Stimulated activated CD4-positive, alpha-beta T cell treated with anti-CD3 and anti-CD28 coated beads, Interleukin-2, amount 100 ng/mL, for 48 hours (primary cell): ENCODE results near the gene FUNDC2.

ENCODE experiments used
- DNase-seq, 2 donors: peaks; one replicate each; pipeline ENCODE4 v3.0.0-alpha.2; 2020

The FUNDC2 gene

GRCh38 chrX:155026420-155026726, 271 bp upstream of the FUNDC2 start:
- DNase-seq, result no peak

DNA sequence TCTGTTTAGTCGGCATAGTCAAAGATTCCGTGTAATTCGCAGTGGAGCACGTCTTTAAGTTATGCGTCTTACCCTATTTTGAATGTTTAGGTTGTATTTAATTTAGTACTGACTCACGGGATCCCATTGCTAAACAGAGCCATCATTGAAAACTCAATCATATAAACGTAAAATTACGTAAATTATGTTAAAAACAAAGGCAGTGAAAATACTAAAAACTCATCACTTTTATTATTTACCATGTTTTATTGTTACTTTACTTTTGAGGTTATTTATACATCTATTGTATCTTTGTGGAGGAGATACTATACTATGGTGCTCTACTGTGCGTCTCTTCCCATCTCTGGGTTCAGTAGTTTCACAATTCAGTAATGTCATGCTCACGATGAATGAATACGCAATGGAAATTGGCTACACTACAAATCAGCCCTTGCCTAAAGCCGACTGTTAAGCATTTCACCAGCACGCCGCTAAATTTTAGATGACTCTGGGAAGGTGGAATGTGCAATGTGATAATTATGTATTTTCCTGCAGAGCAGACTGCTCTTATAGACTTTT, 944 bp downstream of the FUNDC2 start:
- no peak for DNase-seq

DNA sequence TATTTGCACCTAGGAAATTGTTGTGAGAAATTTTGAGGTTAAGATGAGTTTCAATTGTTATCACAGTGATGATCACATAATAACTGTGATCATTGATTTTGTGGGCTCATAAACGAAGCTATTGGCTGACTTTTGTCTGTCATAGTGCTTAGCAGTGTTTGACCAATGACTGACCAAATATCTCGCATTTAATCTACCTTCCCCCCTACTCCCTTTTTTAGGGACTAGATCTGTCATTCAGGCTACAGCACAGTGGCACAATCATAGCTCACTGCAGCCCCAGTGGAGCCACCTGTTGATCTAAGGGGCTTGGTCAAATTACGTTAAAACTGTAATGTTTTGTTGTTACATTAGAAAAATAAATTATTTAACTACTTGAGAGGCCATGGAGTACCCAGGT, 1.5 kb downstream of the FUNDC2 start:
- DNase-seq, result no peak

GRCh38 chrX:155028877-155029291, 2.2 kb downstream of the FUNDC2 start:
- DNase-seq, result no peak

- DNase-seq, result no peak
Measured at GRCh38 chrX:155031657-155032056, 5.0 kb downstream of the FUNDC2 start.

DNA sequence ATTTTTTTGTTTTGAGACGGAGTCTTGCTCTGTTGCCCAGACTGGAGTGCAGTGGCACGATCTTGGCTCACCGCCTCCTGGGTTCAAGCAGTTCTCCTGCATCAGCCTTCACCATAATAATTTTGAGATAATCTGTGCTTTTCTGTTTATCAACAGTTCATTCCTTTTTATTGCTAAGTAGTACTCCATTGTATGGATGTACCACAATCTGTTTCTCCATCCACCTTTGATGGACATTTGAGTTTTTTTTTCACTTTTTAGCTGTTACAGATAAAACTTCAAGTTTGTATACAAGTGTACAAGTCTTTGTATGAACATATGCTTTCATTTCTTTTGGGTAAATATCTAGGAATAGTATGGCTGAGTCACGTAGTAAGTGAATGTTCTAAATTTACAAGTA, 9.0 kb downstream of the FUNDC2 start:
- DNase-seq, result no peak

DNA sequence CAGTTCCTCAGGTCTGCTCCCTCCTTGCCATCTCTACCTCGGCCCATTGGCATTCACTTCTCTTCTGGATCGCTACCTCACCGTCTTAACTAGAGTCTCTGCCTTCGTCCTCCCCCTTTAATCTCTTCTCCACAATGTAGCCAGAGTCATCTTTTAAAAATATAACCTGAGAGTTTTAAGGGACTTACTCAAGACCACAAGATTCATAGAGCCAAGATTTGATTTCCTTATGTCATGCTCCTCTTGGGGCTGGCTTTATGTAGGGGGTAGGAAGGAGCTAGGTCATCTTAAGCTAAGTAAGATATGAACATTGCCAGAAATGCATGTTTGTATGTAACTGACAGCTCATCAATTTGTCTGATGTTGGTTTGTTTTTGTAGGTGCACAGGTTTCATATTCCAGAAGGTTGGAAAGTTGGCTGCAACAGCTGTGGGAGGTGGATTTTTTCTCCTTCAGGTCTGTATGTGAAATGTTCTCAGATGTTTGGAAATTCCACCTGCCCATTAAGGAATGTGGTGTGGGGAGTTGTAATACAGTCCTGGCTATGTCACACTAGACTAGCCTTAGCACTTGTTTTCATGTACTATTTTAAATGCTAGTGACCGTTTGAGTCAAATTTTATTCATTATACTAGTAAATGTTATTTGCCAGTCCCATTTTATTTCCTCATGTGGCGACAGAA, 19.6 kb downstream of the FUNDC2 start:
- no peak for DNase-seq

DNA sequence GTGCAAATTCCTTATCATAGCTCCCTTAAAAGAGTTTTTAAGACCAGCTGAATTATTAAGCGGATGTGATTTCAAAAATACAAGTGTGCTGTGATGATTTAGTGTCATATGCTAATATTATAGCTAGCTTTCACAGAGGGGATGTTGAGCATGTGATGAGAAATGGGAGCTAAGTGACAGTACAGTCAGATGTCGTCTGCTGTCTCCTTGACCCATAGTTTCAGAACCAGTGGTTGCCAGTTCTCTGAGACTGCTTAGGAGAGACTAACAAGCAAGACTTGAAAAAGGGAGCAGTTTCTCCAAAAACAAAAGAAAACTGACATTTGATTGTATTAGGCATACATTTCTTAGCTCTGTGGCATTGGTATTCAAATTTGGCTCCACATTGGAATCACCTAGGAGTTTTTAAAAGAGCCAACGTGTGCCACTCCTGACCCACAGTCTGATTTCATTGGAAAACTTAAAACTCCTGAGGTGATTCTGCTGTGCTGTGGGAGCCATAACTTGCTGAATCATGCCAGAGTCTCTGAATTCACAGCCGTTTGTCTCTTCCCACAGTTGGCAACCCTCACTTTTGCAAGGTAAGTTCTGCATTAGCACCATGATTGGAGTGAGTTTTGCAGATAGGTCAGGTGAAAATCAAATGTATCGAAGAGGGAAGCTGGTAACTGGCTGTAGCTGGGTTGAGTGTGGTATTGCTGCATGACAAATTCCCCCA, 20.3 kb downstream of the FUNDC2 start:
- no peak for DNase-seq

DNA sequence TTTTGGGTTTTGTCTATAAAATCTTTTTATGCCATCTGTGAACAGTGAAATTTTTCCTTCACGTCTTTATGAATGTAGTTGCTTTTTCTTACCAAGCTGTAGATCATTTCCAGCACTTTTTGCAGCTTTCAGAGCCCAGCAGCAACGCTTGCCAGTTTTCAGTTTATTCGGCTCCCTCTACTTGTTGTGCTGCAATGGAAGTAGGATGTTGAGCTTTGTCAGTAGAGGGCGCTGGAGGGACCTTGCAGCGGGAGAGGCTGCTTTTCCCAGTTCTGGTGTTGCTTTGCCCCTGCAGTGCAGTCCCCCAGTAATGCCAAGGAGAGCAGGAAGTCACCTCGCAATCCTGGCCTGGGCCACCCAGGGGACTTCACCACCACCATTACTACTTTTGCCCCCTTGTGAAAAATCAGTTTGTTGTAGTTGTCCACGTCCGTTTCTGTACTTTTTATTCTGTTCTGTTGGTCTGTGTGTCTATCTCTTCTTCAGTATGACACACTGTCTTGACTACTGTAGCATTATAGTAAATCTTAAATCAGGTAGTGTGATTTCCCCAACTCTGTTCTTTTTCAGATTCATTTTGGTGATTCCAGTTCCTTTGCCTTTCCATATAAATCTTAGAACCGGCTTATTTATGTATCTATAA, 22.5 kb downstream of the FUNDC2 start:
- peak; percentile 34 to 46 for DNase-seq

DNA sequence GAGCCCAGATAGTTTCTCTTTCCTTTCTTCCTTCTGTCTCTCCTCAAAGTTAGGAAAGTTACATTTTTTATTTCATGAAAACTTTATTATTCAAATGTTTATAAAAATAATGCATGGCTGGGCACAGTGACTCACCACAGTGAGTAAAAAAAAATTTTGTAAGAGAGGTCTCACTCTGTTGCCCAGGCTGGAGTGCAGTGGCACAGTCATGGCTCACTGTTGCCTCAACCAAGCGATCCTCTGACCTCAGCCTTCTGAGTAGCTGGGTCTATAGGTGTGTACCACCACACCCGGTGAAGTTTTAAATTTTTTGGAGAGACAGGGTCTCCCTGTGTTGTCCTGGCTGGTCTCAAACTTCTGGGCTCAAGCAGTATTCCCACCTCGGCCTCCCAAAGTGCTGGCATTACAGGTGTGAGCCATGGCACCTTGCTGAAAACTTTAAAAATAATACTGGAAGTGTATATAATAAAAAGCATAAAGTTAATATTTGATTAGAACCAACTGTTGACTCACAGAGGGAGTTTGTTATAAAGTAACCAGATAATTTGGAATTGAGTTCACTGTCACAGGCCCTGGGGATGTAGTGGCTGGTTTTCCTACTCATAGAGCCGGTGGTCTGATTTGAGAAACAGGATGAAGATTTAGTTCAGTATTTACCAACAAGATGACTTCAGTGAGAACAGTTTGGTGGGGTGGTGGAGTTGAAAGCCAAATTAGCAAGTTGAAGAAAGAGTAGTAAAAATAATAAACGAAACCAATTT, 26.3 kb downstream of the FUNDC2 start:
- DNase-seq, result no peak

GRCh38 chrX:155053656-155054055, 27.0 kb downstream of the FUNDC2 start:
- no peak for DNase-seq

DNA sequence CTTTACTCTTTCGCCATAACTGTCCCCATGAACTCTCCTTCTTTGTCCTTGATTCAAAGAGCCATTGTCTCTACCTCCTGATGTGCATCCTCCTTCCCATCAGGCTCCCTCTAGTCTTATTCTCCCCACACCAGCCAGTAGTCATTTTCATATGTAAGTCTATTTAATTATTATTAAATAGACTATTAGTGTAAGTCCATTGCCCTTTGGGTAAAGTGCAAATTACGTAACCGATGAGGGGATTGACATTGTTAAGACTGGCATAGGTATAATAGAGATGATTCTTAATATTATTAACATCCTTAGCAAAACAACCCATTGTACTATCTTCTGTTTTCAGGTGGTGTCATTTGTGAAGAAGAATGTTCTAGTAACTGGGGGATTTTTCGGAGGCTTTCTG, 27.6 kb downstream of the FUNDC2 start:
- DNase-seq, result no peak

- DNase-seq, result no peak
Measured at GRCh38 chrX:155055494-155055893, 28.9 kb downstream of the FUNDC2 start.

GRCh38 chrX:155056471-155056870, 29.8 kb downstream of the FUNDC2 start:
- DNase-seq, result no peak

DNA sequence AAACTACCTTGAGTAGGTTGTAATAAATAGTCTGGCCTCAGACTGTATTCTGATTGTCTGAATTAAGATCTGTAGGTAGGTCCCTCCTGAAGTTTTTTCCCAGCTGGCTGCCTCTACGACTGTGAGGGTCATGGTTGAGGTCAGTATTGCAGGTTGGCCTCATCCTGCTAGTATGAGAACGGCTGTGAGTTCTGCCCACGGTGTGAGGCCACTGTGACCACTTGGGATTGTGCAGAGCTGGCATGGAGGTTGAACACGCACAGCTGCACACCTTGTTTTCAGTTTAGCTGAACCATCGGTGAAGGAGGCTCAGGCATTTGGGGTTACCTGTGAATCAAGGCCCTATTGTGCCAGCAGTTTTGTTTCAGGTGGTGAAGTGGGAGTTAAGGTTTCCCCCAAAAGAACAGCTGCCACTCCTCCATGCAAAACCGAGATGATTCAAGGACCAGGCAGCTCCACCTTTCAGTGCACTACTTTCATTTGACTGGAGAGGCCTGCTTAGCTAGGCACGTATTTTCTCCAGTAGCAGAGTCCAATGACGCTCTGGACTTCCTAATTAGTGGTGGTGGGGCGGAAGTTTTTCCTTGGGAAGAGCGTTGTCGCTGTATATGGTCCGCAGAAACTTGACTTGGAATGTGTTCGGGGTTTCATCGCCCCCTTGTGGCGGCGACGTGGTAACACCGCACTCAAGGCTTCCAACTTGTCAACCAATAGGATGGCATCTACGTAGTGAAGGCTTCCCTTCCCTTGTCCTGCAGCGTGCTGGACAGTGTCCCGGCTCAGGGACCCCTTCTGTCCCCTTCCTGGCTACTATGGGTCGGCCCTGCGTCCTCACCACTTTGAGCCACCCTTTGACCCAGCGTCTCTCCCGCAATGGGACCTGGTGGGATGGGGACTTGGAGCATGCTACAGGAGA, 30.5 kb downstream of the FUNDC2 start:
- peak; percentile 35 to 37 for DNase-seq

- DNase-seq, result no peak
Measured at GRCh38 chrX:155061760-155062159, 35.1 kb downstream of the FUNDC2 start.

GRCh38 chrX:155065035-155065734, 38.5 kb downstream of the FUNDC2 start:
- DNase-seq, result no peak

DNA sequence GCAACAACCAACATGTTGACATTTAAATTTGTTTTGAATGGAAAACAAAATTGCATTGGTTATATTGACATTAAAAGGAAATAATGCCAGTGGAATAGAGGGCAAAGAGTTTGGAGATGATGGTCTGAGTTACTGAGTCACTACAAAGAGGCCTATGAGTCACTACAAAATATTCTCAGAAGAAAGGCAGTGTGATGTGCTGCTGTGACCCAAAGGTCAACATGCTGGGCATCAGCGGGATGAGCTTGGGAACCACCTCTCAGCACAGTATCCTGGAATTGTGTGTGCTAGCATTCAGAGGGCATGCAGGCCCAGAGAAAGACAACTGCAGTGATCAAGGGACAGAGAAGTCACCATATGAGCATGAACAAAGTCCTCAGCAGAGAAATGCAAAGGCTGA, 41.5 kb downstream of the FUNDC2 start:
- DNase-seq, result no peak

GRCh38 chrX:155069414-155069813, 42.8 kb downstream of the FUNDC2 start:
- DNase-seq, result no peak

- DNase-seq, result no peak
Measured at GRCh38 chrX:155070038-155070437, 43.4 kb downstream of the FUNDC2 start.

DNA sequence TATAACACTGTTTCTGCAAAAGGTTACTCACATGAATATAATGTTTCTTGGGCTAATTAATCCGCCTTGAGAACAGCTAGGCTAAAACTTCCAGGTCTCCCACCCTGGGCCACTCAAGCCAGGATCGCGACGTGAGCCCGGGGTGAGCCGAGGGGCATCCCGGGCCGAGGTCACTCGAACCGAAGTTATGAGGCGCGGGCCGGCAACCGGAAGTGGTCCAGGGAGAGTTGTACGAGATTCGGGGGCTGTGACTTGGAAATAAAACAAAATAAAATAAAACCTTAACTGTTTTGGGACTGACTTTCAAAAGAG, 44.0 kb downstream of the FUNDC2 start:
- DNase-seq, result no peak
